Stomach (tissue), 4 donors: ENCODE data around the gene PLCH1.

Experiments used
- POLR2A ChIP-seq, 4 donors: fragments of 450-650 bp; IDR thresholded peaks; one replicate each; pipeline ENCODE4 v1.6.1; 2016; ENCODE audit warnings: antibody characterized with exemption in 4 of 4, control low read depth in 2 of 4, mild to moderate bottlenecking in 1 of 4, moderate library complexity in 1 of 4
- POLR2AphosphoS5 ChIP-seq, 3 donors: sonication (generic); formaldehyde crosslinking; IDR thresholded peaks; one replicate each; pipeline ENCODE4 v1.6.1; 2016; ENCODE audit warnings: antibody characterized with exemption in 3 of 3
- TF ChIP-seq, protein P1 (sequence below), 7 experiments: fragments of 450-650 bp in 4 of 7; fragments of 200-600 bp in 3 of 7; sonication (generic) in 3 of 7; IDR thresholded peaks; one replicate each; pipeline ENCODE4 v1.5.1; 2016 to 2019; ENCODE audit warnings: antibody characterized with exemption in 7 of 7, control low read depth in 2 of 7, mild to moderate bottlenecking in 1 of 7

DNA sequence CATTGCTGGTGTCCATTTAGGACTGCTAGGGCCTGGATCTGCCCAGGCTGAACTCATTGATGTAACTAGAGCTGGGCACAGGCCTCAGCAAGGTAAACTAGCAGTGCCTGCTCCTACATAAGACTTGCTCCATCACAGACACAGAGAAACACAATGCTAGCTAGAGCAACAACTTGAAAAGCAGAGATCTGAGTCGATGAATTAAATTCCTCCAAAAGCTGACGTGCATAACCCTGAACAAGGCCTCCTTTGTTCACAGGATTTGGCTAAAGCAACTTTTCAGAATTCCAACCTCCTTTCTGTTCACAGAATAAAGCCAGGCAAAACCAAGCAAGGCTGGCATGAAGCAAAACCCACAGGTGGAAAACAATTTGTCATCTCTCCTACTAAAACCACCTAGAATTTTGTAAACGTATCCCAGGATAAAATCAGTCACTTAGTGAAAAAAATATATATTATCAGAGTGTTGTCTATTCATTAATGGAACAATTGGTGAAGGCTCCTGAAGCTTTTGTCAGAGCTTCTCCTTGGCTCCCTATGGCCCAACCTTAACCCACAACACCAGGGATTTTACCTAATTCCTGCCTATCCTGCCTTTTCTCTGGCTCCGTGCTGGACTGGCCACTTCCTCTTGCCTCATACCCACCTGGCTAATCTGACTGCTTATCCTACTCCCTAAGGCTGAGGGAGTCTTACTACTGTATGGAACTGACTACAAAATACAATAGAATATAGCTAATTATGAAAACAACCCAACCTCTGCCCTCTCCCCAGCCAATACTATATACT, 39.9 kb downstream of the PLCH1 start:
- no peak for TF ChIP-seq POLR2A (IDR thresholded peaks at IDR 0.05)
- TF ChIP-seq, protein P1, sequence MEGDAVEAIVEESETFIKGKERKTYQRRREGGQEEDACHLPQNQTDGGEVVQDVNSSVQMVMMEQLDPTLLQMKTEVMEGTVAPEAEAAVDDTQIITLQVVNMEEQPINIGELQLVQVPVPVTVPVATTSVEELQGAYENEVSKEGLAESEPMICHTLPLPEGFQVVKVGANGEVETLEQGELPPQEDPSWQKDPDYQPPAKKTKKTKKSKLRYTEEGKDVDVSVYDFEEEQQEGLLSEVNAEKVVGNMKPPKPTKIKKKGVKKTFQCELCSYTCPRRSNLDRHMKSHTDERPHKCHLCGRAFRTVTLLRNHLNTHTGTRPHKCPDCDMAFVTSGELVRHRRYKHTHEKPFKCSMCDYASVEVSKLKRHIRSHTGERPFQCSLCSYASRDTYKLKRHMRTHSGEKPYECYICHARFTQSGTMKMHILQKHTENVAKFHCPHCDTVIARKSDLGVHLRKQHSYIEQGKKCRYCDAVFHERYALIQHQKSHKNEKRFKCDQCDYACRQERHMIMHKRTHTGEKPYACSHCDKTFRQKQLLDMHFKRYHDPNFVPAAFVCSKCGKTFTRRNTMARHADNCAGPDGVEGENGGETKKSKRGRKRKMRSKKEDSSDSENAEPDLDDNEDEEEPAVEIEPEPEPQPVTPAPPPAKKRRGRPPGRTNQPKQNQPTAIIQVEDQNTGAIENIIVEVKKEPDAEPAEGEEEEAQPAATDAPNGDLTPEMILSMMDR (IDR thresholded peaks at IDR 0.05): no peak
- no peak for TF ChIP-seq POLR2AphosphoS5 (IDR thresholded peaks at IDR 0.05)
